Fibroblast of the aortic adventitia (primary cell): Measurements from ENCODE around the gene RAD54L. TPM values are rescaled to one million over a fixed set of nuclear protein-coding genes. Genes with fewer than 3 reads are reported as not detected.
"Not testable (repeated sequence)": the region's sequence is repeated elsewhere in the genome, so short reads cannot be mapped to it uniquely, and the experiment has no call there.

ENCODE experiments used
- DNase-seq: peaks from one replicate; pipeline ENCODE4 v3.0.0-alpha.2; 2010; ENCODE audit warnings: low read depth
- H3K4me3 ChIP-seq: 2 replicates; pipeline ENCODE4 v1.5.1; 2011; ENCODE audit warnings: low read depth, mild to moderate bottlenecking, control low read depth, low read length, moderate library complexity
- total RNA-seq: library from RNA; depleted of rRNA; stranded (reverse); fragments of >200 nt; gene quantifications from 2 replicates; pipeline ENCODE4 v1.2.3, GENCODE V29; 2012; ENCODE audit warnings: low replicate concordance
- TF ChIP-seq, protein P1 (sequence below): IDR thresholded peaks from 2 replicates; pipeline ENCODE4 v1.5.1; 2011; ENCODE audit warnings: mild to moderate bottlenecking, low read length, control low read depth, inconsistent platforms; ENCODE audit not compliant: insufficient read depth

The RAD54L gene
- total RNA-seq, 1 donor = 9.7 TPM

DNA sequence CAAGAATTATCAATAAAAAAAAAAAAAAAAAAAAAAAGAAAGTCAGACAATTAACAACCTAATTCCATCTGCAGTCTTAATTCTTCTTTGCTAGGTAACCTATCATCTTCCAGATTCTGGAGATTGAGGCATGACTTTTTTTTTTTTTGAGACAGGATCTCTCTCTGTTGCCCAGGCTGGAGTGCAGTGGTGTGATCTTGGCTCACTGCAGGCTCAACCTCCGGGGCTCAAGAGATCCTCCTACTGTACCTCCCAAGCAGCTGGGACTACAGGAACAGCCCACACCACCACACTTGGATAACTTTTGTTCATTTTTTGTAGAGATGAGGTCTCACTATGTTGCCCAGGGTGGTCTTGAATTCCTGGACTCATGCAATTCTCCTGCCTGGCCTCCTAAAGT lies 4.6 kb upstream of the RAD54L start:
- no peak overlapping the region for H3K4me3 ChIP-seq
- DNase-seq = no peak
- TF ChIP-seq, protein P1, sequence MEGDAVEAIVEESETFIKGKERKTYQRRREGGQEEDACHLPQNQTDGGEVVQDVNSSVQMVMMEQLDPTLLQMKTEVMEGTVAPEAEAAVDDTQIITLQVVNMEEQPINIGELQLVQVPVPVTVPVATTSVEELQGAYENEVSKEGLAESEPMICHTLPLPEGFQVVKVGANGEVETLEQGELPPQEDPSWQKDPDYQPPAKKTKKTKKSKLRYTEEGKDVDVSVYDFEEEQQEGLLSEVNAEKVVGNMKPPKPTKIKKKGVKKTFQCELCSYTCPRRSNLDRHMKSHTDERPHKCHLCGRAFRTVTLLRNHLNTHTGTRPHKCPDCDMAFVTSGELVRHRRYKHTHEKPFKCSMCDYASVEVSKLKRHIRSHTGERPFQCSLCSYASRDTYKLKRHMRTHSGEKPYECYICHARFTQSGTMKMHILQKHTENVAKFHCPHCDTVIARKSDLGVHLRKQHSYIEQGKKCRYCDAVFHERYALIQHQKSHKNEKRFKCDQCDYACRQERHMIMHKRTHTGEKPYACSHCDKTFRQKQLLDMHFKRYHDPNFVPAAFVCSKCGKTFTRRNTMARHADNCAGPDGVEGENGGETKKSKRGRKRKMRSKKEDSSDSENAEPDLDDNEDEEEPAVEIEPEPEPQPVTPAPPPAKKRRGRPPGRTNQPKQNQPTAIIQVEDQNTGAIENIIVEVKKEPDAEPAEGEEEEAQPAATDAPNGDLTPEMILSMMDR = no peak

DNA sequence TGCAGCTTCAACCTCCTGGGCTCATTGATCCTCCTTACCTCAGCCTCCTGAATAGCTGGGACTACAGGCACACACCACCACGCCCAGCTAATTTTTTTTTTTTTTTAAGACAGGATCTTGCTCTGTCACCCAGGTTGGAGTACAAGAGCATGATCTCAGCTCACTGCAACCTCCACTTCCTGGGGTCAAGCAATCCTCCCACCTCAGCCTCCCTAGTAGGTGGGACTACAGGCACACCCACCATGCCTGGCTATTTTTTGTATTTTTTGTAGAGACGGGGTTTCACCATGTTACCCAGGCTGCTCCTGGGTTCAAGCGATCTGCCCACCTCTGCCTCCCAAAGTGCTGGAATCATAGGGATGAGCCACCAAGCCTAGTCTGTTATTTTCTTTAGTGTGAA lies 3.7 kb upstream of the RAD54L start:
- not testable (repeated sequence) for DNase-seq, H3K4me3 ChIP-seq

DNA sequence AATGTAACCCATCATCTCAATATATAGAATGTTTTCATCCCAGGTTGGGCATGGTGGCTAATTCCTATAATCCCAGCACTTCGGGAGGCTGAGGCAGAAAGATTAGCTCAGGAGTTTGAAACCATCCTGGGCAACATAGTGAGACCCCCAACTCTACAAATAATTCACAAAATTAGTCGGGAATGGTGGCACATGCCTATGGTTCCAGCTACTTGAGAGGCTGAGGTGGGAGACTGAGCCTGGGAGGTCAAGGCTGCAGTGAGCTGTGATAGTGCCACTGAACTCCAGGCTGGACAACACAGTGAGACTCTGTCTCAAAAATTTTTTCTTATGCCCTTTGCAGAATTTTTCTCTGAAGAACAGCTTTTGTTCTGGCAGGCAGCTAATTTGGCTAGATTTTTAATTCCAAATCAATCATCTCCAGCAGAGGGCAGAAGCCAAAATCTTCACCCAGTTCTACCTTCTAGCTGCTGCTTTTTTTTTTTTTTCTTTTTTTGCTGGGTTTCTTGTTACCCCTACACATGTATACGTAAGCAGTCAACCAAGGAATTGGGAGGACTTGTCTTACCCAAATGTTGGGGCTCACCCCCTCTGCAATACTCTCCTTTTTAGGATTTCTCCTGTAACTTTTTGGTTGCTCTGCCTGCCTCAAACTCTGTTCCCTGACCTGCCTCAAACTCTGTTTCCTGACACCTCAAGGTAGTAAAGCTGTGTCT lies 2.7 kb upstream of the RAD54L start:
- TF ChIP-seq, protein P1 = peak; percentile 37
- H3K4me3 ChIP-seq = no peak overlapping the region
- peak; percentile 27 for DNase-seq

DNA sequence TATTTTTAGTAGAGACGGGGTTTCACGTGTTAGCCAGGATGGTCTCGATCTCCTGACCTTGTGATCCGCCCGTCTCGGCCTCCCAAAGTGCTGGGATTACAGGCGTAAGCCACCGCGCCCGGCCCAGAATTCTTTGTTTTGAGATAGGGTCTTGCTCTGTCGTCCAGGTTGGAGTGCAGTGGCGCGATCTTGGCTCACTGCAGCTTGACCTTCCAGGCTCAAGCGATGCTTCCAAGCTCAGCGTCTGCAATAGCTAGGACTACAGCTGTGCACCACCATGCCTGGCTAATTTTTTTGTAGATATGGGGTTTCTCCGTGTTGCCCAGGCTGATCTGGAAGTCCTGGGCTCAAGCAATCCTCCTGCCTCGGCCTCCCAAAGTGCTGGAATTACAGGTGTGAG lies 1.4 kb upstream of the RAD54L start:
- not testable (repeated sequence) for DNase-seq, H3K4me3 ChIP-seq

DNA sequence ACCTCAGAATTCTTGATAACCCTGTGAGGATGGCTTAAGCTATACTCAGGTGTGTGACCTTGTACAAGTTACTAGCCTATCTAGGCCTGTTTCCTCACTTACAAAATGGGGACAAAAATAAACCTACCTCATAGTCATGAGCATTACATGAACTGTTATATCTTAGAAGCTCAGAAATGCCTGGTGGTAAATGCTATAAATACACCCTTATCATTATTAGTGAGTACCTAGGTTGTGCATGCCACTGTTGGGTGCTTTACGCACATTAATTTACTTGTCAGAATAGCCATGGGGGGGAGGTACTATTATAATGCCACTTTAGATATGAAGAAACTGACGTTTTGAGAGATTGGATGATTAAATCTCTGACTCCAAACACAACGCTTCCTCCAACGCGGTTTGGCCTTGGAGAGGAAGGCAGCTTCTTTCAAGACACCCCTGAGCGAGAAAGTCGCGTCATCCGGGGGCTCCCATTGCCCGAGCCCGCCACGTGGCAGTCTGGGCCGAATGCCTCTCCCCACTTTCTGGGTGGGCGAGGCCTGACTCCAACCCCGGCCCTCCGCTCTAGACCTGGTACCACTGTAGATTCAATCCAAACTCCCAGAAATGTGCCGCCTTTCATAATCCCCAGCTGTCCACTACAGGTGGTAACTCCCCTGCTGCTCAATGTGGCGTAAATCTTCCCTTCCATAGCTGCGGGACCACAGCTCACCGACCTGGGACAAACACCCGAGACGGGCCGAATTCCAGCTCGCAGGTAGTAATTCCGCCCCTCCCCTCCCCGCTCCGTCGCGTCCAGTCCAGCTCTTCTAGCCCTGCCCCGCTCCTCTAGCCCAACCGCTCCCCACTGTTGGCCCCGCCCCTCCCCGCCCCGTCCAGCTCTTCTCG lies 771 bp upstream of the RAD54L start:
- peak overlapping the region; percentile 90 for H3K4me3 ChIP-seq
- DNase-seq = peak; percentile 42
- TF ChIP-seq, protein P1 = no peak

DNA sequence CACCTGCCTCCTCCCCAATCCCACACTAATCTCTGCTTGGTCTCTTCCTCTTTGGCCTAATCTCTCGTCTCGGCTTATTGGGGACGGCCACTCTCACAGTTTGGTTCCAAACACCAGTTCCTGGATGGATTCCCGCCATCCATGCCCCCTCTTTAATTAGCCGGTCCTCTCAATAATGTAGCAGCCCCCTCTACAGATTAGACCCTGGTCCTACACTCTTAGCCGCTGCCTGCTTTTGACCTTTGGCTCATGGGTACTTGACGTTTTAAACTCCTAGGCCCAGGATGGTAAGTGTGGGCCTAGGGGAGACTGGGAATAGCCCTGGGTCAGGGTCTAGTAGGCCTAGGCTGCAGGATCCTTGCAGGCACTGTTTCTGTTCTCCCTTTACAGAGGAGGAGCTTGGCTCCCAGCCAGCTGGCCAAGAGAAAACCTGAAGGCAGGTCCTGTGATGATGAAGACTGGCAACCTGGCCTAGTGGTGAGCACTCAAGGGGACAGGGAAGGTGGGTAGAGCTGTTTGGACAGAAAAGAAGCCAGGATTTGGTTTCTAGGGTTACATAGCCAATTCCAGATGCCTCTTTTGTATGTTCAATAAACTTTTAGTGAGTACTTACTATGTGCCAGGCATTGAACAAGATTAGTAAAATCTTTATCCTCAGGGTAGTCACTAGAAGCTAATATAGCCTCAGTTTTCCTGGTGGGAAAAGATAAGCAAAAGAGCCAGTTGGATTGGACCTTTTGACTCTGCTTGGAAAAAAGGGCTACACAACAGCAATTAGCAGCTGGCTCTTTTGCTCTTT lies 758 bp downstream of the RAD54L start:
- H3K4me3 ChIP-seq = peak overlapping the region; percentile 88
- DNase-seq = no peak
- TF ChIP-seq, protein P1 = no peak

DNA sequence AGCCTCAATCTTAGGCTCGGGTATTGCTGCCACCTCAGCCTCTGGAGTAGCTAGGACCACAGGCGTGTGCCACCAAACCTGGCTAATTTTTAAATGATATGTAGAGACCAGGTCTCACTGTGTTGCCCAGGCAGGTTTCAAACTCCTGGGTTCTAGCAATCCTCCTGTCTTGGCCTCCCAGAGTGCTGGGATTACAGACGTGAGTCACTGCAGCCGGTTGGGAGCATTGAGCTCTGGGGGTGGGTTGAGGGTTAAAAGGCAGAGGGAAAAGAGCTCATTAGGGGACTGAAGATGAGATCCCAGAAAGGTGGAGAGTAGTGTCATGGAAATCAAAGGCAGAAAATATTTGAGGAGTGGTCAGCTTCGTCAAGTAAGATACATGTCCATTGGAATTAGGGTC lies 7.1 kb downstream of the RAD54L start:
- H3K4me3 ChIP-seq = no peak overlapping the region
- DNase-seq = no peak
- TF ChIP-seq, protein P1 = no peak
